ENCODE measurements around the gene TBC1D2B. TPM values are rescaled to one million over a fixed set of nuclear protein-coding genes. Genes with fewer than 3 reads are reported as not detected.
"Not testable (repeated sequence)": the region's sequence is repeated elsewhere in the genome, so short reads cannot be mapped to it uniquely, and the experiment has no call there.

The TBC1D2B gene
- total and polyA plus RNA-seq, 8 donors, result 37.6 to 64.9 (median 49.2) TPM

GRCh38 chr15:78000927-78001249 is 76.6 kb downstream of the TBC1D2B start:
- Histone ChIP-seq H3K27ac (peak overlapping the region in 1 of 2 donors; percentile 41), H3K9me3 (no peaks in the 10 kb centered on the region), H3K36me3 (peaks cover 0 to 81% of the 10 kb centered on the region in 2 donors), H3K27me3 (no peaks in the 10 kb centered on the region), H3K4me1 (peaks cover 20 to 40% of the 10 kb centered on the region in 2 donors), H3K4me3 (no peak overlapping the region)
- peak in 1 of 4 donors; percentile 19 for DNase-seq
- intact Hi-C loops (cut with DNase I), result no loop called here
- ATAC-seq, result no peak
- no peak for TF ChIP-seq CTCF (IDR thresholded peaks at IDR 0.05)

GRCh38 chr15:78000091-78000926 is 77.2 kb downstream of the TBC1D2B start:
- DNase-seq (peak in 3 of 4 donors; percentile 78 to 95 (median 80)), ATAC-seq (peak; percentile 86)
- Histone ChIP-seq H3K36me3 (peaks cover 0 to 81% of the 10 kb centered on the region in 2 donors), H3K4me1 (peaks cover 20 to 34% of the 10 kb centered on the region in 2 donors), H3K4me3 (no peak overlapping the region), H3K27ac (peak overlapping the region in 1 of 2 donors; percentile 41), H3K27me3 (no peaks in the 10 kb centered on the region), H3K9me3 (no peaks in the 10 kb centered on the region)
- intact Hi-C loops (cut with DNase I), result no loop called here
- peak; percentile 43 to 68 for TF ChIP-seq CTCF (IDR thresholded peaks at IDR 0.05)

GRCh38 chr15:77999486-77999885 is 78.0 kb downstream of the TBC1D2B start:
- Histone ChIP-seq H3K36me3 (peaks cover 0 to 81% of the 10 kb centered on the region in 2 donors), H3K27ac (no peak overlapping the region), H3K27me3 (no peaks in the 10 kb centered on the region), H3K4me1 (peaks cover 12 to 26% of the 10 kb centered on the region in 2 donors), H3K9me3 (no peaks in the 10 kb centered on the region), H3K4me3 (no peak overlapping the region)
- DNase-seq (peak in 1 of 4 donors; percentile 10), ATAC-seq (no peak)
- no peak for TF ChIP-seq CTCF (IDR thresholded peaks at IDR 0.05)
- intact Hi-C loops (cut with DNase I), result no loop called here

- no peak overlapping the region for H3K27ac ChIP-seq
- peak in 2 of 4 donors; percentile 27 to 34 for DNase-seq
- H3K36me3 ChIP-seq, result peaks cover 0 to 82% of the 10 kb centered on the region in 2 donors
- ATAC-seq, result no peak
- intact Hi-C loops (cut with DNase I), result no loop called here
- no peaks in the 10 kb centered on the region for H3K27me3 ChIP-seq
- no peaks in the 10 kb centered on the region for H3K9me3 ChIP-seq
- no peak for TF ChIP-seq CTCF (IDR thresholded peaks at IDR 0.05)
- no peak overlapping the region for H3K4me3 ChIP-seq
- peaks cover 3 to 26% of the 10 kb centered on the region in 2 donors for H3K4me1 ChIP-seq
Observed at GRCh38 chr15:77998592-77998991, 78.9 kb downstream of the TBC1D2B start.

- ATAC-seq; H3K27me3 ChIP-seq; H3K4me3 ChIP-seq; intact Hi-C loops (cut with DNase I); H3K27ac ChIP-seq; H3K9me3 ChIP-seq: not testable (repeated sequence)
- peak in 2 of 4 donors; percentile 30 to 57 for DNase-seq
- peaks cover 0 to 28% of the 10 kb centered on the region in 2 donors for H3K4me1 ChIP-seq
- peaks cover 0 to 80% of the 10 kb centered on the region in 2 donors for H3K36me3 ChIP-seq
Observed at GRCh38 chr15:77997761-77998554, 79.6 kb downstream of the TBC1D2B start.

GRCh38 chr15:77997221-77997620 is 80.3 kb downstream of the TBC1D2B start:
- peak in 1 of 4 donors; percentile 11 for DNase-seq
- H3K9me3 ChIP-seq; H3K27ac ChIP-seq; ATAC-seq; intact Hi-C loops (cut with DNase I); H3K4me3 ChIP-seq; H3K27me3 ChIP-seq: not testable (repeated sequence)
- peaks cover 0 to 28% of the 10 kb centered on the region in 2 donors for H3K4me1 ChIP-seq
- peaks cover 0 to 73% of the 10 kb centered on the region in 2 donors for H3K36me3 ChIP-seq

- Histone ChIP-seq H3K36me3 (peaks cover 0 to 68% of the 10 kb centered on the region in 2 donors), H3K4me1 (peaks cover 2 to 28% of the 10 kb centered on the region in 2 donors), H3K27ac (peak overlapping the region in 1 of 2 donors; percentile 18)
- ATAC-seq; H3K27me3 ChIP-seq; H3K9me3 ChIP-seq; H3K4me3 ChIP-seq; intact Hi-C loops (cut with DNase I): not testable (repeated sequence)
- DNase-seq, result peak in 1 of 4 donors; percentile 24
Observed at GRCh38 chr15:77996713-77997171, 80.8 kb downstream of the TBC1D2B start.

- H3K4me3 ChIP-seq; DNase-seq; intact Hi-C loops (cut with DNase I); H3K27me3 ChIP-seq; H3K9me3 ChIP-seq; ATAC-seq: not testable (repeated sequence)
- peaks cover 2 to 29% of the 10 kb centered on the region in 2 donors for H3K4me1 ChIP-seq
- peaks cover 0 to 63% of the 10 kb centered on the region in 2 donors for H3K36me3 ChIP-seq
- peak overlapping the region in 1 of 2 donors; percentile 18 for H3K27ac ChIP-seq
Observed at GRCh38 chr15:77996226-77996625, 81.3 kb downstream of the TBC1D2B start.

Measured in left lung (tissue), 10 donors.